Activated CD4-positive, alpha-beta T cell treated with anti-CD3 and anti-CD28 coated beads, Interleukin-2, amount 50 U/mL, for 4 hours (primary cell): ENCODE data around the gene KCNK1.

Source experiments
- DNase-seq, 2 experiments: peaks; one replicate each; pipeline ENCODE4 v3.0.0-alpha.2; 2020

The KCNK1 gene

DNA sequence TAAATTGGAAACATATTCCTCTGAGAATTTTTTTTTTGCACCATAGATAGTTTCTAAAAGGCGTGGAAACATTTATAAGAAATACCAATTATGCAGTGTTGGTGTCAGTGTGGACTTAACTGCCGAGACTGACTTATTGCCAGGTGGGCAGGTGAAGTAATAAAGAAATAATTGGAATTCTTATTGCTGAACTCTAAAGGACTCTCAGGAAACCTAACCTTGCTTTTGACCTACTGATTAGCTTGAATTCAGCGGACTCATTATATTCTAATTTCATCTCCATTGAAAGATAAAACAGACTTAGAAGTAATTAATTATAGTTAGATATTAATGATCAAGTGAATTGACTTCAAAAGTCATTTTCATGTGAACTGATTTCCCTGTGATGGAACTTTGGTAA lies 26.3 kb downstream of the KCNK1 start:
- DNase-seq, result no peak

DNA sequence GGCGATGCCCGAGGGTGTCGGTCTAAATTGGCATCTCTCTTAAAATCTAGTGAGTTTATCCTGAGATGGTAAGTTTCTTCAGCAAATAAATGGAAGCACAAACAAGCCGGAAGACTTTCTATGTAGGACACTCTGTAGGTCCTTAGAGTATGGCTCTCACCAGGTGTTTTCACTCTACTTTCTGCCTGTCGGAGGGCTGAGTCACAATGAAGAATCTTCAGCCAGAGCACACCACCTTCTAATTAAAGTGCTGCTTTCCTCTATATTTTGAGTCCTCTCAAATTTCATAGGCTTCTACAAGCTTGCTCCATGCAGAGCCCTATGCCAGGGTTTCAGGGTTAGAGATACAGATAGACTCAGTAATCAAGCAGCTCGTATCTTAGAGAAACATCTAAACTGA lies 27.1 kb downstream of the KCNK1 start:
- DNase-seq, result no peak

- no peak for DNase-seq
Observed at GRCh38 chr1:233647073-233647472, 33.2 kb downstream of the KCNK1 start.

DNA sequence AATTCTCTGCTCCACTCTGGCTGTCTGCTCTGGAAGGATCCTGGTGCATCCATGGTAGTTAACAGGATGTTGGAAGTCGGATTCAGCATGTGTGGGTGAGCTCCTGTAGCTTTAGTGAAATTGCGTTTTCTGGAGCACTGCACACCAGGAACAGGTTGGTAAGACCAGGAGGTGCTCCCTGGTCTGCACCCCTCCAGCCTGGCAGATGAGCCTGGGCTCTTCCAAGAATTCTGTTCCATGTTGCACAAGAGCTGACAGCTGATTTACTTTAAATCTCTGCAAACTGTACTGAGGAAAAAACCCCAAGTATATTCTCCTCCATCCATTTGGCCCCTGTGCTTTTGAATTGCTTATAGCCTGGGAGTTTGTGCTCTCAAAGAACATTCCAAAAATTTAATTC lies 33.7 kb downstream of the KCNK1 start:
- DNase-seq, result no peak

DNA sequence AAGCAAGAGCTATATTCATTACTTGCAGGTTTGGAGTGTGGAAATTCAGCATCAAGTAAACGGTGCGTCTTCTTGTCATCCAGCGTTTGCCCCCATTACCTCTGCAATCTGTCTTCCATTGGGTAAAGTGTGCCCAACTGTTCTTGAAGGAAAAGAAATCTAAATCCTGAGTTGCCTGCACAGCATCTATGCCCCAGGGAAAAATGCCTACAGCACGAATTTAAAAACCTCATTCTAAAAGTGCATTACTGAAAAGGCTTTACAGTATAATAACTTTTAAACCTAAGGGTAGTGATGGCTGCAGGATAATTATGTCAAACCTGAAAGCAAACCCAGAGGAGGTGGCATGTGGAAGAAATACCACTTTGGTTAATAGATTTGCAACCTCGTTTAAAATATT lies 37.2 kb downstream of the KCNK1 start:
- DNase-seq, result no peak

GRCh38 chr1:233651563-233652233 lies 37.8 kb downstream of the KCNK1 start:
- DNase-seq, result no peak

- DNase-seq, result no peak
Observed at GRCh38 chr1:233652526-233652925, 38.6 kb downstream of the KCNK1 start.

DNA sequence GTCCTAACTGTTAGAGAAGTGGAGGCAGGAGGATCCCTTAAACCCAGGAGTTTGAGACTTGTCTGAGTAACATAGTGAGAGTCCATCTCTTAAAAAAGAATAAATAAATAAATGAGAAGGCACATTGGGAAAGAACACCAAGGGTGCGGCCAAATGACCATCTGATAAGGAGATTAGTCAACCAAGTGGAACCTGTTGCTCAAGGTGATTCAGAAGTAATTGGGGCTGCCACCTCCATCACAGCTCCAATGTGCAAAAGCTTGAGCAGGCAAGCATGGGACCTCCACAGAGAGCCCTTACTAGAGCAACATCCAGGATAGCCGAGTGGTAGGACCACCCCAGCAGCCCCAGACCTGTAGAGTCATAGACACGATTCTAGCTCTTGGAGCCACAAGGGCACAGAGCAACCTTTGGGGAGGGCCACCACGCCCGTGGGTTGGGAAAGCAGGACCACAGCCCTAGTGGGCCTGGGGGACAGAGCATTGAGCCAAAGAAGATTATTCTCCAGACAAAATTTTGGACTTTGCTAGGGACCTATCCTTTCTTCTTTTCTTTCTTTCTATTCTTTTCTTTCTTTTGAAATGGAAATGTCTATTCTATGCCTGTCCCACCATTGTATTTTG lies 40.9 kb downstream of the KCNK1 start:
- DNase-seq, result no peak

DNA sequence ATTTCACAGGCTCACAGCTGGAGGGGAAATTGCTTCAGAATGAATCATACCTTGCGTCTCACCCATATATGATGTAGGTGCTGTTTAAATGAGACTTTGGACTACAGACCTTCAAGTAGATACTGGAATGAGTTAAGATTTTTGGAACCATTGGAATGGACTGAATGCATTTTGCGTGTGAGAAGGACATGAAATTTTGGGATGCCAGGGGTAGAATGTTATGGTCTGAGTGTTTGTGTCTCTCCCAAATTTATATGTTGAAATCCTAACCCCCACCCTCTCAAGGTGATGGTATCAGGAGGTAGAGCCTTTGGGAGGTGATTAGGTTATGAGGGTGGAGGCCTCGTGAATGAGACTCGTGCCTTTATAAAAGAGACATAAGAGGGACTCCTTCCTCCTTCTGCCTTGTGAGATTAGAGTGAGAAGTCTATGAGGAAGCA lies 41.4 kb downstream of the KCNK1 start:
- DNase-seq, result no peak

GRCh38 chr1:233656032-233656635 lies 42.2 kb downstream of the KCNK1 start:
- DNase-seq, result no peak

DNA sequence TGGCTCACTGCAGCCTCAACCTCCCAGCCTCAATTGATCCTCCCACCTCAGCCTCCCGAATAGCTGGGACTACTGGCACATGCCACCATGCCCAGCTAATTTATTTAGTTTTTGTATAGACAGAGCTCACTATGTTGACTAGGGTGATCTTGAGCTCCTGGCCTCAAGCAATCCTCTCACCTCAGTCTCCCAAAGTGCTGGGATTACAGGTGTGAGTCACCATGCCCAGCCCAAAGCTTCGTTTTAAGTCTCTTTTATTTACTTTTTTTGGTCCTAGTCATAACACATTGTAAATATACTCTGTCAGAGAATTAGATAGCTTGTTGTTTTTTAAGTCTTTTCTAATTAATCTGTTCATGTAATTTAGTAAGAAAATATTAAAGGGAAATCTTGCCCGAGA lies 42.8 kb downstream of the KCNK1 start:
- DNase-seq, result no peak

DNA sequence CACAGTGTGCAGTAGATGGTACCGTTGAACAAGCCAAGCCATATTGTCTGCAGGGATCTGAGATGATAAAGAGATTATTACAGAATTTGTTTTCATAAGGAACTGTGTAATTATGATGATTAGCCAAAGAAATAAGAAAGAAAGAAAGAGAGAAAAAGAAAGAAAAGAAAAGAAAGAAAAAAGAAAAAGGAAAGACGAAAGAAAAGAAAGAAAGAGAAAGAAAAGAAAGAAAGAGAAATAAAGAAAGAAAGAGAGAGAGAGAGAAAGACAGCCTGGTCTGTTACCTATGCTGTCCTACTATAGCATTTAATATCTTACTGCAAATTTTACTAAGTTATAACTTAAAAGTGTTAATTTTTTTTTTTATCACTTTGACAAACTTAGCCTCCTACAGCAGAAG lies 43.6 kb downstream of the KCNK1 start:
- no peak for DNase-seq

- no peak for DNase-seq
Observed at GRCh38 chr1:233659495-233659894, 45.6 kb downstream of the KCNK1 start.

GRCh38 chr1:233661376-233662159 lies 47.7 kb downstream of the KCNK1 start:
- no peak for DNase-seq

DNA sequence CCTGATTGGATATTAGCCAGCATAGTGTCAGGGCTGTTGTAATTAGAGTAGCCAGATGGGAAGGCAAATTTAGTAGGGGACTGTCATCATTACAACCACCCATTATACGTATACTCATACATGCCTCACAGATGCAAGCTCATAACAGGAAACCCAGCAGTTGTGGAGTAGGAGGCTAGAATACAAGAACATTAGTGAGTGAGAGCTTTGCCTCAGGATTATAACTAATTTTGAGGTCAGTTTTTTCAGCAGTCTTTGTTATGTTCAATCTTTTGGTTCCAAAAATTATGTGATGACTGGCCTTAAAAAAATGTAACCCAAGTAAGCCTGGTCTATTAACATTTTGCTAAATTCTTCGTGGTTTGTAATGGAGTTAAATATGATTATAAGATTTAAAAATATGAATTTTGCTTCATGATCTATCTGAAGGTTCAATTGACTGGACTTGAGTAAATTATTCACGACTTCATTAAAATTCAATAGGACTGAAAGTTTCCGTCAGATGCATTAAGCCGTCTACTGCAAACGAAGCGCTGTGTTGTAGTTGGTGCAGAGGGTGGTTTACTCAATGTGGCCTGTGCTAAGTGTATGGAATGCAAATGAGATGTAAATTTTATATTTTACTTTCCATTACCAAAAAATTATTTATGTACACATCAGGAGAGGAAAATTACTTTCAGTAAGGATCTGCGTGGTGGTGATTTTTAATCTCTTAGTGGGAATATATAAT lies 48.8 kb downstream of the KCNK1 start:
- DNase-seq, result no peak

DNA sequence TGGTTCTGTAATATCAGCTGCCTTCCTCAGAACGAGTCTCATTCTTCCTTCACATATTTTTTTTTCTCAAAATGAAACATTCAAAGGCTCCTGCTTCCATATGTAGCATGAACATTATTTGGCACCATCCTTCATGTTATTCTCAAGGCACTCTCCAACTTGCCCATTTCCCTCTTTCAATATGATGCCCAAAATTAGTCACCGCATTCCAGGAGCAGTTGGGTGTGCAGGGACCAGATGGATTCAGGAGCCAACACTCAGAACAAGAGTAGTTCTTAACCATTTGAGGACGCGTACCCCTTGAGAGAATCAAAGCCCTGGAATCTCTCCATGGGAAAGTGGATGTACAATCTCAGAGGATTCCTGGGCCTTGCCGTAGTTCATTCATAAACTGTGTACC lies 50.3 kb downstream of the KCNK1 start:
- no peak for DNase-seq

- no peak for DNase-seq
Observed at GRCh38 chr1:233664804-233665574, 51.1 kb downstream of the KCNK1 start.

GRCh38 chr1:233665575-233666270 lies 51.8 kb downstream of the KCNK1 start:
- no peak for DNase-seq

- no peak for DNase-seq
Observed at GRCh38 chr1:233667741-233668140, 53.8 kb downstream of the KCNK1 start.

DNA sequence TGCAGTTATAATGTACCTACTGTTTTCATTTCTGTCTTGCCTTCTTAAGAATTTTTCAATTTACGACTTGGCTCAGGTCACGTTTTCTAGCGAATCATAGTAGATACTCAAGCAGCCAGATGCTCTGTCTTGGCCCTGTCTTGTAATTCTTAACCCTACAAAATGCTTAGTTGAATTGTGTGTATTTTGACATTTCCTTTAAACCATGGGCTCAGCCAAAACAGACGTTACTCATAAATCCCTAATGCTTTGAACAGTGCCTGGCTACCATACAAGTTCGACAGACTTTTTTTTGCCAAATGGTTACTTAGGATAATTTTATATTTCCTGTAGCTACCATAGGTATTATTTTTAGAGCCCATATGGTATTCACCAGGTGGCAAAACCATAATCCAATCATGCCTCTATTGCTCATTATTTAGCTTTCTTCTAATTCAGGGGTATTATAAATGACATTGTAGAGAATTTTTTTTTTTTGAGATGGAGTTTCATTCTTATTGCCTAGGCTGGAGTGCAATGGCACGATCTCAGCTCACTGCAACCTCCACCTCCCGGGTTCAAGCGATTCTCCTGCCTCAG lies 54.3 kb downstream of the KCNK1 start:
- DNase-seq, result no peak

DNA sequence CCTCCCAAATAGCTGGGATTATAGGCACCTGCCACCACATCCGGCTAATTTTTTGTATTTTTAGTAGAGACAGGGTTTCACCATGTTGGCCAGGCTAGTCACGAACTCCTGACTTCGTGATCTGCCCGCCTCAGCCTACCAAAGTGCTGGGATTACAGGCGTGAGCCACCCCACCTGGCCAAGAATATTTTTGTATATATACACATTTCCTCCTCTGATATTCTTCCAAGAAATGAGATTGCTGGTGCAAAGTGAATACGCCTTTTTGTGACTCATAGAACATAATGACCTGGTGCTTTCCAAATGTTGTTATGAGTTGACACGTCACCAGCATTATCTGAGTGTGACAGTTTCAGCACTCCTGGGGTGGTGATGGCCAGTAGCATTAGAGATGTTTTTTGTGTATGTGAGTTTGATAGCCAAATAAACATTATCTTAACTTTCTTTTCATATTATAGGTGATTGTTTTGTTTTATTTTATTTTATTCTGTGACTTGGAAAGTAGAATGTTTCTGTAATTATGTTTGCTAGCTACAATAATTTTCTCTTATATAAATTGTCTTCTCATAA lies 54.9 kb downstream of the KCNK1 start:
- no peak for DNase-seq
